AG04449 (cell line): ENCODE data around the gene VPS4A.
A peak's percentile ranks its signal among the peaks of the same experiment; 100 is the strongest.

ENCODE experiments used
- CTCF ChIA-PET: fragments of 350-600 bp; formaldehyde crosslinking; extraction: SDS; loops from one replicate; lab custom pipeline; 2021; ENCODE audit warnings: antibody characterized with exemption; lab: Yijun Ruan, JAX
- POLR2A ChIA-PET: fragments of 400-600, 350-600 bp; formaldehyde crosslinking; extraction: SDS; loops from one replicate; lab custom pipeline; 2020; ENCODE audit warnings: antibody characterized with exemption, inconsistent platforms; lab: Yijun Ruan, JAX
- DNase-seq: peaks from one replicate; pipeline ENCODE4 v3.0.0-alpha.2; 2010; ENCODE audit warnings: low read depth, low spot score
- H3K4me3 ChIP-seq: 2 replicates; pipeline ENCODE4 v1.5.1; 2011; ENCODE audit warnings: low read depth, mild to moderate bottlenecking, control low read depth, low read length
- CTCF ChIP-seq: IDR thresholded peaks from one replicate; pipeline ENCODE4 v1.5.1; 2011; ENCODE audit warnings: mild to moderate bottlenecking, moderate library complexity, low read length, control low read depth, inconsistent platforms; ENCODE audit not compliant: insufficient read depth; ENCODE audit errors: missing control alignments

Gene VPS4A

GRCh38 chr16:69334696-69335095 is 23.5 kb downstream of the VPS4A start:
- no peak for DNase-seq
- H3K4me3 ChIP-seq, result no peak overlapping the region
- POLR2A ChIA-PET, result no interaction called here
- TF ChIP-seq CTCF, result no peak
- CTCF ChIA-PET, result interaction anchor here (1.1 to 1.5 kb wide), 2 partner anchors 12 to 420 kb away, joined by 3 read pairs; partner anchors contain the start of gene NOB1

- CTCF ChIA-PET, result interaction anchor here (0.7 to 1.8 kb wide), 7 partner anchors 9 to 416 kb away, joined by 3 to 9 read pairs (median 4); partner anchors contain the start of genes NOB1 and PDF
- POLR2A ChIA-PET, result interaction anchor here (0.7 to 1.5 kb wide), 3 partner anchors 9 to 822 kb away, joined by 3 read pairs; partner anchors contain the start of gene SNTB2
- DNase-seq, result no peak
- no peak for TF ChIP-seq CTCF
- H3K4me3 ChIP-seq, result peak overlapping the region; percentile 97
These were observed 27.6 kb downstream of the VPS4A start for GRCh38 chr16:69338557-69339288.

DNA sequence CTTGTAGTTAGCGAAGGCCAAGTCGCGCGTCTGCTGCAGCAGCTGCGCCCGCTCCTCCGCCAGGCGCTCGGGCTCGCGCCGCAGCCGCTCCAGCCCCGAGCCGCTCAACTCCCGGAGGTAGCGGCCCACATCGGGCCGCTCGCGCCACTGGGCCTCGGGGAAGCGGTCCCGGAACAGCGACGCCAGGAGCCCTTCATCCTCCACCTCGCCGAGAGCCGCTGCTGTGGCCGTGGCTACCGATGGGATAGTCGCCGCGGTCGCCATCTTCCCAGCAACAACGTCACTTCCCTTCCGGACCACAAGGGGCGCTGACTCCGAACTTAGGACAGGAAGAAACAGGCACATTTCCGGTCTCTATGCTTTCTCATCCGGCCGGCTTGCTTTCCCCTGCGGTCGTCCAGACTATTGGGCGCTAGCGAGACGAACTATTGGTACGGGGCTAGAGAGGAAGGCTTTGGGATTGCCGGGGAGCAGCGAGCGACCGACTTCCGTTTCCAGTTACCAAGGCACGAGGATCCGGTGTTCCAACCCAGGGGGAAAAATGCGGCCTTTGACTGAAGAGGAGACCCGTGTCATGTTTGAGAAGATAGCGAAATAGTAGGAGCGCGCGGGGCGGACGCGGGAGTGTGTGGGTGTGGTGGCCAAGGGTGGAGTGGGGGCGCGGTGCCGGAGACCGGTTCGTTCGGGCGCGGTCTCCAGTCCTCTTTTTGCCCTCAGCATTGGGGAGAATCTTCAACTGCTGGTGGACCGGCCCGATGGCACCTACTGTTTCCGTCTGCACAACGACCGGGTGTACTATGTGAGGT is 28.3 kb downstream of the VPS4A start, which contains the start of the genes COG8 and NIP7:
Gene COG8, minus strand, starts transcription at position 276 of the 806 bp plus-strand sequence. Its CDS starts 12 bp downstream, at position 264.
Gene NIP7, plus strand, starts transcription at position 484 of the 806 bp plus-strand sequence. Its CDS starts 58 bp downstream, at position 542.
- ChIA-PET CTCF (interaction anchor here (0.7 to 3.0 kb wide), 9 partner anchors 9 to 414 kb away, joined by 3 to 14 read pairs (median 4); partner anchors contain the start of genes NOB1 and PDF), POLR2A (interaction anchor here (1.0 to 1.5 kb wide), 2 partner anchors 10 to 153 kb away, joined by 3 read pairs; partner anchors contain the start of gene SNTB2)
- peak; percentile 86 for DNase-seq
- peak; percentile 88 for TF ChIP-seq CTCF
- H3K4me3 ChIP-seq, result peak within 1 kb of the TSS; percentile 97

GRCh38 chr16:69340095-69340644 is 29.0 kb downstream of the VPS4A start:
- ChIA-PET POLR2A (interaction anchor here (1.5 kb wide), 1 partner anchor 11 kb away, joined by 3 read pairs; no protein-coding TSS in a partner anchor), CTCF (interaction anchor here (0.7 to 3.0 kb wide), 7 partner anchors 9 to 414 kb away, joined by 3 to 14 read pairs (median 4); partner anchors contain the start of genes NOB1, PDF and TMED6)
- DNase-seq, result no peak
- H3K4me3 ChIP-seq, result peak overlapping the region; percentile 97
- TF ChIP-seq CTCF, result no peak

DNA sequence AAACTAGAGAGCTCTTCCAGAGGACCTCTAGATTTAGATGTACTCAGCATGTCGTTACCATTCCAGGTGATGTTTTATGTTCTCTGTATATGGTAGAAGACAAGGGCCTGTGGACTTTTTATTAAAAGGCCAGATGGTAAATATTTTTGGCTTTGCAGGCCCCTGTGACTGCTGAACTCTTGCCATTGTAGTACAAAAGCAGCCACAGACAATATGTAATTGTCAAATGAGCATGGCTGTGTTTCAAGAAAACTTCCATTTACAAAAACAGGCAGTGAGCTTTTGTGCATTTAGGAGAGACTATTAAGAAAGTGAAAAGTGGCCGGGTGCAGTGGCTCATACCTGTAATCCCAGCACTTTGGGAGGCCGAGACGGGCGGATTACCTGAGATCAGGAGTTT is 33.0 kb downstream of the VPS4A start:
- DNase-seq, result no peak
- POLR2A ChIA-PET, result interaction anchor here (1.1 kb wide), 1 partner anchor 14 kb away, joined by 3 read pairs; the partner anchor contains the start of gene PDF
- H3K4me3 ChIP-seq, result no peak overlapping the region
- CTCF ChIA-PET, result interaction anchor here (1.0 kb wide), 2 partner anchors 18 to 27 kb away, joined by 3 read pairs; no protein-coding TSS in a partner anchor
- TF ChIP-seq CTCF, result no peak
